HG02852 (cell line): ENCODE data around the gene NEU1.
"Not testable (repeated sequence)": the region's sequence is repeated elsewhere in the genome, so short reads cannot be mapped to it uniquely, and the experiment has no call there.

Source experiments
- ATAC-seq: cut with Tn5 transposase; IDR thresholded peaks from one replicate; pipeline ENCODE4 v1.9.1; 2021; ENCODE audit warnings: mild to moderate bottlenecking, moderate library complexity; ENCODE audit not compliant: unreplicated experiment

NEU1 gene

GRCh38 chr6:31875877-31876276, 13.3 kb upstream of the NEU1 start:
- ATAC-seq: no peak

GRCh38 chr6:31874836-31875572, 12.4 kb upstream of the NEU1 start:
- no peak for ATAC-seq

GRCh38 chr6:31874084-31874670, 11.6 kb upstream of the NEU1 start:
- no peak for ATAC-seq

- ATAC-seq: no peak
These were observed 8.5 kb upstream of the NEU1 start for GRCh38 chr6:31871046-31871659.

GRCh38 chr6:31870385-31870921, 7.8 kb upstream of the NEU1 start:
- no peak for ATAC-seq

GRCh38 chr6:31869343-31869742, 6.7 kb upstream of the NEU1 start:
- no peak for ATAC-seq

GRCh38 chr6:31868658-31868971, 6.0 kb upstream of the NEU1 start:
- not testable (repeated sequence) for ATAC-seq

- no peak for ATAC-seq
These were observed 2.8 kb upstream of the NEU1 start for GRCh38 chr6:31865205-31866118.

GRCh38 chr6:31864818-31865204, 2.2 kb upstream of the NEU1 start:
- ATAC-seq: no peak

GRCh38 chr6:31864123-31864562, 1.5 kb upstream of the NEU1 start:
- not testable (repeated sequence) for ATAC-seq

GRCh38 chr6:31861919-31862343, 690 bp downstream of the NEU1 start:
- ATAC-seq: no peak

GRCh38 chr6:31861150-31861549, 1.5 kb downstream of the NEU1 start:
- no peak for ATAC-seq

GRCh38 chr6:31860349-31860748, 2.3 kb downstream of the NEU1 start:
- no peak for ATAC-seq

GRCh38 chr6:31859923-31860322, 2.7 kb downstream of the NEU1 start:
- ATAC-seq: no peak

- ATAC-seq: no peak
These were observed 3.9 kb downstream of the NEU1 start for GRCh38 chr6:31858707-31859106.

- ATAC-seq: not testable (repeated sequence)
These were observed 4.8 kb downstream of the NEU1 start for GRCh38 chr6:31857774-31858173.

- ATAC-seq: not testable (repeated sequence)
These were observed 10.5 kb downstream of the NEU1 start for GRCh38 chr6:31851980-31852718.

GRCh38 chr6:31851485-31851832, 11.2 kb downstream of the NEU1 start:
- no peak for ATAC-seq

GRCh38 chr6:31850765-31851484, 11.7 kb downstream of the NEU1 start:
- no peak for ATAC-seq
